Loucy (cell line): ENCODE results near the gene CCT7.

Experiments
- CTCF ChIP-seq: fragments of 200-600 bp; sonication (generic); conservative IDR thresholded peaks from 2 replicates; pipeline ENCODE4 v1.5.1; 2014; ENCODE audit warnings: mild to moderate bottlenecking, antibody characterized with exemption, low read length
- EZH2phosphoT487 ChIP-seq: fragments of 200-600 bp; IDR thresholded peaks from 2 replicates; pipeline ENCODE4 v1.6.1; 2018; ENCODE audit warnings: antibody characterized with exemption, mild to moderate bottlenecking, moderate library complexity, borderline replicate concordance

GRCh38 chr2:73295751-73296400, 61.8 kb downstream of the CCT7 start:
- TF ChIP-seq CTCF (no peak), EZH2phosphoT487 (no peak)
